ENCODE data around the gene FGGY. TPM values are rescaled to one million over a fixed set of nuclear protein-coding genes. Genes with fewer than 3 reads are reported as not detected.

The FGGY gene
- total and polyA plus RNA-seq, 2 donors (not counting 3 experiments of a cell fraction or from before 2014, with no cell fraction given), result 5.6 to 6.4 TPM

DNA sequence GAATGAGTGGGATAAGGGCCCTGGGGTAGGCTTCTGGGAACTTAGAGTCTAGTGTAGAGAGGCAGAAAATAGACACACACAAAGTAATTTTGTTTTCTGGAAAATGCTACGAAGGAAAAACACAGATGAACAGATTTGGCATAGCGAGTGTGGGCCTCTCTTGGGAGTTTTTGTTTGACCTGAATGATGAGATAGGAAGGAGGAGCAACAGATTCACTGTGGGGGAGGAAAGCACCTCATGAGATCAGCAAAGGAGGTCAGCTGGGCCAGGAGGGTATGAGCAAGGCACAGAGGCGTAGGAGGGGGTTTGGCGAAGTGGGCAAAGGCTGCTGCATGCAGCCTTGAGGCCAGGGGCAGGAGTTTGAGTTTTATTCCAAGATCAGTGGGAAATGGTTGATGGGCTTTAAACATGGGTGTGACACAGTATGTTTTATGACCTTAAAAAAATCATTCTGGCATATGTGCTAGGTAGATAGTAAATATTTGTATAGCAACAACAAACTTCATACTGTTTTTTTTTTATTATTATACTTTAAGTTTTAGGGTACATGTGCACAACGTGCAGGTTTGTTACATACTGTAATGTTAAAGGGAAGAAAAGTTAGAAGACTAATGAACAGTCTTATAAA is 57.9 kb downstream of the FGGY start:
- no peaks in the 10 kb centered on the region for H3K79me2 ChIP-seq (ENCODE audit: control insufficient read depth, insufficient read depth, low read length)
- no peak overlapping the region for H3K4me2 ChIP-seq (ENCODE audit: insufficient read depth, low read length)
- no peak for DNase-seq (ENCODE audit: low read depth, low spot score)
- no peaks in the 10 kb centered on the region for H3K9me3 ChIP-seq (replicated peaks; ENCODE audit: control insufficient read depth, insufficient read depth, low read length)
- ChIA-PET CTCF (no interaction called here), POLR2A (no interaction called here)
- no peaks in the 10 kb centered on the region for H3K9me1 ChIP-seq (replicated peaks; ENCODE audit: control insufficient read depth, extremely low read depth, insufficient read depth, low read length)
- intact Hi-C loops (cut with micrococcal nuclease) (no loop called here), dilution Hi-C loops (cut with MboI; ENCODE audit: extremely low pct_ligation_motif_present, low sequenced_read_pairs) (no loop called here)
- H3K9ac ChIP-seq (replicated peaks; ENCODE audit: extremely low read depth, insufficient read depth, low read length), result no peak overlapping the region
- no peak overlapping the region for H3K27ac ChIP-seq (ENCODE audit: insufficient read depth, low read depth, low read length)
- no peaks in the 10 kb centered on the region for H3K27me3 ChIP-seq (ENCODE audit: control insufficient read depth in 2 of 2, insufficient read depth in 2 of 2, low read length in 2 of 2)
- H3K4me3 ChIP-seq (replicated peaks in 1 of 3; ENCODE audit: insufficient read depth in 1 of 3, low read depth in 1 of 3, low read length in 3 of 3), result no peak overlapping the region
- no peak for FAIRE-seq
- no TSS peak for BruUV-seq (replicated peaks)
- H3K36me3 ChIP-seq (ENCODE audit: control insufficient read depth in 2 of 2, extremely low read depth in 1 of 2, insufficient read depth in 2 of 2, low read length in 2 of 2), result no peaks in the 10 kb centered on the region
- no peak for TF ChIP-seq EZH2 (IDR thresholded peaks at IDR 0.05; ENCODE audit: borderline replicate concordance, low read depth, low read length, severe bottlenecking)
- no peak for TF ChIP-seq JUN (IDR thresholded peaks at IDR 0.05; ENCODE audit: borderline replicate concordance, insufficient read depth, insufficient read length, low read depth)
- TF ChIP-seq, protein P1, sequence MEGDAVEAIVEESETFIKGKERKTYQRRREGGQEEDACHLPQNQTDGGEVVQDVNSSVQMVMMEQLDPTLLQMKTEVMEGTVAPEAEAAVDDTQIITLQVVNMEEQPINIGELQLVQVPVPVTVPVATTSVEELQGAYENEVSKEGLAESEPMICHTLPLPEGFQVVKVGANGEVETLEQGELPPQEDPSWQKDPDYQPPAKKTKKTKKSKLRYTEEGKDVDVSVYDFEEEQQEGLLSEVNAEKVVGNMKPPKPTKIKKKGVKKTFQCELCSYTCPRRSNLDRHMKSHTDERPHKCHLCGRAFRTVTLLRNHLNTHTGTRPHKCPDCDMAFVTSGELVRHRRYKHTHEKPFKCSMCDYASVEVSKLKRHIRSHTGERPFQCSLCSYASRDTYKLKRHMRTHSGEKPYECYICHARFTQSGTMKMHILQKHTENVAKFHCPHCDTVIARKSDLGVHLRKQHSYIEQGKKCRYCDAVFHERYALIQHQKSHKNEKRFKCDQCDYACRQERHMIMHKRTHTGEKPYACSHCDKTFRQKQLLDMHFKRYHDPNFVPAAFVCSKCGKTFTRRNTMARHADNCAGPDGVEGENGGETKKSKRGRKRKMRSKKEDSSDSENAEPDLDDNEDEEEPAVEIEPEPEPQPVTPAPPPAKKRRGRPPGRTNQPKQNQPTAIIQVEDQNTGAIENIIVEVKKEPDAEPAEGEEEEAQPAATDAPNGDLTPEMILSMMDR (IDR thresholded peaks at IDR 0.05; ENCODE audit: extremely low read depth in 1 of 2, insufficient read depth in 1 of 2, low read depth in 1 of 2, low read length in 2 of 2), result no peak
- no peak for TF ChIP-seq GATA2 (IDR thresholded peaks at IDR 0.05; ENCODE audit: insufficient read depth, insufficient read length, low read depth, low read length)
- TF ChIP-seq POLR2A (IDR thresholded peaks at IDR 0.05; ENCODE audit: low read depth, low read length), result no peak
- no peak for TF ChIP-seq FOS (IDR thresholded peaks at IDR 0.05; ENCODE audit: borderline replicate concordance, insufficient read depth, low read length)
- TF ChIP-seq, protein P2, sequence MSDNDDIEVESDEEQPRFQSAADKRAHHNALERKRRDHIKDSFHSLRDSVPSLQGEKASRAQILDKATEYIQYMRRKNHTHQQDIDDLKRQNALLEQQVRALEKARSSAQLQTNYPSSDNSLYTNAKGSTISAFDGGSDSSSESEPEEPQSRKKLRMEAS (IDR thresholded peaks at IDR 0.05; ENCODE audit: insufficient read depth, insufficient read length), result no peak
- no peak for TF ChIP-seq POLR2AphosphoS5 (IDR thresholded peaks at IDR 0.05; ENCODE audit: insufficient read depth, low read depth, low read length)
- TF ChIP-seq MYC (IDR thresholded peaks at IDR 0.05; ENCODE audit: low read depth, low read length), result no peak
- no peaks in the 10 kb centered on the region for H4K20me1 ChIP-seq (replicated peaks; ENCODE audit: control insufficient read depth, extremely low read depth, insufficient read depth, low read length)
- no peak overlapping the region for H2AFZ ChIP-seq (ENCODE audit: low read depth, low read length)
- H3K4me1 ChIP-seq (ENCODE audit: control insufficient read depth, extremely low read depth, insufficient read depth, low read length), result no peaks in the 10 kb centered on the region

Data from endothelial cell of umbilical vein (primary cell).